Measurements from ENCODE around the gene HSF5.

GRCh38 chr17:58468944-58469343, 19.3 kb downstream of the HSF5 start:
- TF ChIP-seq CTCF (IDR thresholded peaks at IDR 0.05) (no peak), RAD21 (conservative IDR thresholded peaks at IDR 0.05 in 1 of 2, IDR thresholded peaks at IDR 0.05 in 1 of 2) (no peak), HOXB13 (CRISPR knock-in tag; IDR thresholded peaks at IDR 0.05; ENCODE audit: low read depth) (no peak), KDM1A (IDR thresholded peaks at IDR 0.05; ENCODE audit: low read depth) (no peak), SREBF2 (IDR thresholded peaks at IDR 0.05) (no peak), TP53 (CRISPR knock-in tag; IDR thresholded peaks at IDR 0.05) (no peak), RCOR1 (IDR thresholded peaks at IDR 0.05; ENCODE audit: low read depth, low read length) (no peak), USF2 (IDR thresholded peaks at IDR 0.05) (no peak), MAFK (IDR thresholded peaks at IDR 0.05; ENCODE audit: partially characterized antibody) (no peak), CEBPB (IDR thresholded peaks at IDR 0.05) (no peak), MYC (IDR thresholded peaks at IDR 0.05; ENCODE audit: borderline replicate concordance, low read length) (no peak), POLR2A (IDR thresholded peaks at IDR 0.05; ENCODE audit: low read length) (no peak), ZC3H11A (IDR thresholded peaks at IDR 0.05) (no peak), SMC3 (IDR thresholded peaks at IDR 0.05) (no peak)

All from A549 (cell line).